Lung (tissue), 12 donors: ENCODE results near the gene CDC45. TPM values are rescaled to one million over a fixed set of nuclear protein-coding genes. Genes with fewer than 3 reads are reported as not detected.

Experiments used
- ATAC-seq: fragments of 200-7000 bp; cut with Tn5 transposase; one replicate; pipeline ENCODE4 v1.9.1; 2020; ENCODE audit warnings: moderate number of reproducible peaks; ENCODE audit not compliant: insufficient read depth, low FRiP score
- DNase-seq, 3 donors: peaks; one replicate each; pipeline ENCODE4 v3.0.0-alpha.2; 2013 to 2017
- H3K27ac ChIP-seq, 2 donors: one replicate each; pipeline ENCODE4 v1.5.1; 2013; ENCODE audit warnings: mild to moderate bottlenecking in 2 of 2, moderate library complexity in 2 of 2, control low read depth in 1 of 2, inconsistent platforms in 1 of 2, low read depth in 1 of 2, low read length in 1 of 2
- H3K27me3 ChIP-seq, 3 donors: one replicate each; pipeline ENCODE4 v1.5.1; 2013; ENCODE audit warnings: low read length in 2 of 3; ENCODE audit not compliant: control insufficient read depth in 3 of 3, insufficient read depth in 3 of 3
- H3K36me3 ChIP-seq, 4 donors: one replicate each; pipeline ENCODE4 v1.5.1; 2013; ENCODE audit warnings: low read length in 4 of 4, mild to moderate bottlenecking in 1 of 4, moderate library complexity in 1 of 4; ENCODE audit not compliant: control insufficient read depth in 4 of 4, insufficient read depth in 4 of 4
- H3K4me1 ChIP-seq, 5 donors: one replicate each; pipeline ENCODE4 v1.5.1; 2013; ENCODE audit warnings: low read length in 5 of 5, mild to moderate bottlenecking in 2 of 5, moderate library complexity in 1 of 5; ENCODE audit not compliant: control insufficient read depth in 5 of 5, insufficient read depth in 5 of 5
- H3K4me3 ChIP-seq: one replicate; pipeline ENCODE4 v1.5.1; 2013; ENCODE audit warnings: mild to moderate bottlenecking, control low read depth, moderate library complexity
- H3K9ac ChIP-seq, 2 donors: one replicate each; pipeline ENCODE4 v1.5.1; 2013; ENCODE audit warnings: low read length in 2 of 2, control low read depth in 1 of 2; ENCODE audit not compliant: insufficient read depth in 1 of 2
- H3K9me3 ChIP-seq, 4 donors: one replicate each; pipeline ENCODE4 v1.5.1; 2013; ENCODE audit warnings: low read length in 3 of 4, mild to moderate bottlenecking in 1 of 4, moderate library complexity in 1 of 4; ENCODE audit not compliant: control insufficient read depth in 4 of 4, insufficient read depth in 3 of 4
- CTCF ChIP-seq: IDR thresholded peaks from 2 replicates; pipeline ENCODE4 v1.5.1; 2012; ENCODE audit warnings: mild to moderate bottlenecking; ENCODE audit errors: control extremely low read depth, extremely low read depth
- WGBS, 2 donors: extraction: QIAGEN DNeasy Blood & Tissue Kit; methylation state at CpG; one replicate each; pipeline ENCODE4 v1.1.7; 2013; 5-methylcytosine and 5-hydroxymethylcytosine counted together
- polyA plus RNA-seq, 2 donors: library from polyadenylated mRNA; stranded (reverse); fragments of 200-250 nt; gene quantifications; one replicate each; pipeline ENCODE4 v1.2.1, GENCODE V29; 2013
- total RNA-seq, 2 donors: library from RNA; depleted of rRNA in 1 of 2; stranded (reverse); fragments of >200 nt in 1 of 2; gene quantifications; one replicate each; pipeline ENCODE4 v1.2.1, GENCODE V29; 2014 to 2021
- donor health status: control.
- donor health status: control.
- donor health status: Bipolar disorder and iron deficiency.
- donor health status: healthy.
- donor health status: DM: yes; HTN: yes; CAD: no.

CDC45 gene
- total and polyA plus RNA-seq, 4 donors = 2.1 to 6.8 (median 3.1) TPM

GRCh38 chr22:19467912-19468311 is 11.8 kb upstream of the CDC45 start:
- no peak for DNase-seq
- ATAC-seq = no peak
- Histone ChIP-seq H3K27me3 (no peaks in the 10 kb centered on the region), H3K9ac (no peak overlapping the region), H3K4me3 (no peak overlapping the region), H3K9me3 (no peaks in the 10 kb centered on the region), H3K4me1 (no peaks in the 10 kb centered on the region), H3K27ac (no peak overlapping the region), H3K36me3 (peaks cover 30 to 67% (median 34%) of the 10 kb centered on the region in 4 donors)
- no peak for TF ChIP-seq CTCF
- 97 to 99% methylated on average over 6 of the region's 6 CpGs for WGBS, 2 donors

- WGBS, 2 donors = 97 to 99% methylated on average over 7 of the region's 7 CpGs
- no peak overlapping the region for H3K27ac ChIP-seq
- no peak for TF ChIP-seq CTCF
- no peak overlapping the region for H3K9ac ChIP-seq
- no peak overlapping the region for H3K4me3 ChIP-seq
- H3K4me1 ChIP-seq = no peaks in the 10 kb centered on the region
- ATAC-seq (no peak), DNase-seq (no peak)
- H3K27me3 ChIP-seq = no peaks in the 10 kb centered on the region
- no peaks in the 10 kb centered on the region for H3K9me3 ChIP-seq
- peaks cover 34 to 71% (median 38%) of the 10 kb centered on the region in 4 donors for H3K36me3 ChIP-seq
Measured at GRCh38 chr22:19469421-19469820, 10.3 kb upstream of the CDC45 start.

- WGBS, 2 donors = 94 to 100% methylated on average over 2 of the region's 2 CpGs
- Histone ChIP-seq H3K27me3 (no peaks in the 10 kb centered on the region), H3K36me3 (peaks cover 32 to 70% (median 35%) of the 10 kb centered on the region in 4 donors), H3K4me3 (no peak overlapping the region), H3K27ac (no peak overlapping the region), H3K9ac (no peak overlapping the region), H3K9me3 (no peaks in the 10 kb centered on the region), H3K4me1 (no peaks in the 10 kb centered on the region)
- no peak for DNase-seq
- TF ChIP-seq CTCF = no peak
- no peak for ATAC-seq
Measured at GRCh38 chr22:19470010-19470409, 9.7 kb upstream of the CDC45 start.

- 92 to 96% methylated on average over 11 of the region's 11 CpGs for WGBS, 2 donors
- TF ChIP-seq CTCF = no peak
- H3K27me3 ChIP-seq = no peaks in the 10 kb centered on the region
- no peak overlapping the region for H3K9ac ChIP-seq
- peaks cover 0 to 1% (median 0%) of the 10 kb centered on the region in 5 donors for H3K4me1 ChIP-seq
- no peak overlapping the region for H3K27ac ChIP-seq
- no peak for DNase-seq
- ATAC-seq = no peak
- peaks cover 24 to 67% (median 32%) of the 10 kb centered on the region in 4 donors for H3K36me3 ChIP-seq
- H3K4me3 ChIP-seq = no peak overlapping the region
- no peaks in the 10 kb centered on the region for H3K9me3 ChIP-seq
Measured at GRCh38 chr22:19471572-19471971, 8.1 kb upstream of the CDC45 start.
